A673 (cell line): ENCODE data around the gene RPH3AL. TPM values are rescaled to one million over a fixed set of nuclear protein-coding genes. Genes with fewer than 3 reads are reported as not detected.

Source experiments
- BruUV-seq: library from RNA; stranded (reverse); fragments of 400-500 nt; replicated peaks from 2 replicates; lab custom pipeline; 2021; lab: Mats Ljungman, UMichigan
- CTCF ChIA-PET: fragments of 300-600 bp; sonication (Branson Sonifier 250); formaldehyde crosslinking; loops from one replicate; lab custom pipeline; 2022; ENCODE audit warnings: antibody characterized with exemption; lab: Charles Lee
- POLR2A ChIA-PET: fragments of 300-600 bp; sonication (Branson Sonifier 250); formaldehyde crosslinking; loops from one replicate; lab custom pipeline; 2022; ENCODE audit warnings: antibody characterized with exemption; ENCODE audit not compliant: low non-redundant PET; lab: Charles Lee
- DNase-seq: peaks from one replicate; pipeline ENCODE4 v3.0.0-alpha.2; 2015; ENCODE audit warnings: low spot score
- H3K27ac ChIP-seq: fragments of 200-600 bp; sonication (generic); 2 replicates; pipeline ENCODE4 v1.5.1; 2016; ENCODE audit warnings: mixed run types, low read depth, mild to moderate bottlenecking, mixed read lengths, antibody characterized with exemption, low read length; ENCODE audit not compliant: poor library complexity, severe bottlenecking
- H3K27me3 ChIP-seq: fragments of 200-600 bp; sonication (generic); replicated peaks from 2 replicates; pipeline ENCODE4 v1.6.1; 2017; ENCODE audit warnings: mixed run types, low read depth, mild to moderate bottlenecking, mixed read lengths, antibody characterized with exemption, low read length; ENCODE audit not compliant: insufficient read depth, poor library complexity
- H3K36me3 ChIP-seq: fragments of 200-600 bp; sonication (generic); 2 replicates; pipeline ENCODE4 v1.6.1; 2016; ENCODE audit warnings: mixed run types, mild to moderate bottlenecking, mixed read lengths, antibody characterized with exemption, low read length; ENCODE audit not compliant: insufficient read depth, poor library complexity, severe bottlenecking
- H3K4me1 ChIP-seq: fragments of 200-600 bp; sonication (generic); 2 replicates; pipeline ENCODE4 v1.6.1; 2017; ENCODE audit warnings: mixed run types, mild to moderate bottlenecking, mixed read lengths, antibody characterized with exemption, low read length; ENCODE audit not compliant: insufficient read depth, poor library complexity, severe bottlenecking
- H3K4me3 ChIP-seq: fragments of 200-600 bp; sonication (generic); 2 replicates; pipeline ENCODE4 v1.5.1; 2016; ENCODE audit warnings: low read depth, mixed run types, mild to moderate bottlenecking, mixed read lengths, low read length; ENCODE audit not compliant: poor library complexity, severe bottlenecking
- H3K9me3 ChIP-seq: fragments of 200-600 bp; sonication (generic); 2 replicates; pipeline ENCODE4 v1.6.1; 2016; ENCODE audit warnings: mixed run types, low read depth, mild to moderate bottlenecking, mixed read lengths, antibody characterized with exemption, low read length; ENCODE audit not compliant: poor library complexity, severe bottlenecking
- CTCF ChIP-seq: fragments of 300-800, 200-600 bp; sonication (generic); conservative IDR thresholded peaks from 2 replicates; pipeline ENCODE4 v1.5.1; 2017; ENCODE audit warnings: low read depth, mild to moderate bottlenecking, antibody characterized with exemption, low read length, moderate library complexity, mixed read lengths
- EZH2 ChIP-seq: fragments of 200-600 bp; sonication (generic); IDR thresholded peaks from 2 replicates; pipeline ENCODE4 v1.6.1; 2017; ENCODE audit warnings: borderline replicate concordance, low read depth, mild to moderate bottlenecking, mixed read lengths, antibody characterized with exemption, low read length; ENCODE audit not compliant: poor library complexity, severe bottlenecking
- intact Hi-C: fragments of 100-400 bp; cut with micrococcal nuclease; formaldehyde crosslinking; loops from one replicate; pipeline ENCODE4 v1.10.0; 2022; ENCODE audit not compliant: unreplicated experiment
- total RNA-seq: library from RNA; stranded (reverse); gene quantifications from 2 replicates; pipeline ENCODE4 v1.2.3, GENCODE V29; 2021

The RPH3AL gene
- total RNA-seq, 1 experiment from 2014 or later = 0.82 TPM

- Histone ChIP-seq H3K36me3 (no peaks in the 10 kb centered on the region), H3K9me3 (no peaks in the 10 kb centered on the region), H3K27me3 (no peaks in the 10 kb centered on the region), H3K4me3 (no peak overlapping the region), H3K27ac (no peak overlapping the region), H3K4me1 (no peaks in the 10 kb centered on the region)
- ChIA-PET POLR2A (no interaction called here), CTCF (no interaction called here)
- TF ChIP-seq CTCF = no peak
- no peak for TF ChIP-seq EZH2
- no TSS peak for BruUV-seq
- intact Hi-C loops = no loop called here
- DNase-seq = peak; percentile 12
These were observed 85.6 kb downstream of the RPH3AL start for GRCh38 chr17:266701-267667.

GRCh38 chr17:266219-266618 is 86.4 kb downstream of the RPH3AL start:
- ChIA-PET CTCF (no interaction called here), POLR2A (interaction anchor here (0.5 kb wide), 1 partner anchor 112 kb away, joined by 12 read pairs; no protein-coding TSS in a partner anchor)
- intact Hi-C loops = no loop called here
- no TSS peak for BruUV-seq
- DNase-seq = no peak
- H3K9me3 ChIP-seq = no peaks in the 10 kb centered on the region
- H3K27me3 ChIP-seq = no peaks in the 10 kb centered on the region
- TF ChIP-seq EZH2 (no peak), CTCF (no peak)
- H3K27ac ChIP-seq = no peak overlapping the region
- no peak overlapping the region for H3K4me3 ChIP-seq
- H3K36me3 ChIP-seq = no peaks in the 10 kb centered on the region
- H3K4me1 ChIP-seq = no peaks in the 10 kb centered on the region

GRCh38 chr17:265718-266117 is 86.9 kb downstream of the RPH3AL start:
- H3K9me3 ChIP-seq = no peaks in the 10 kb centered on the region
- no peaks in the 10 kb centered on the region for H3K27me3 ChIP-seq
- no TSS peak for BruUV-seq
- TF ChIP-seq CTCF (no peak), EZH2 (no peak)
- intact Hi-C loops = no loop called here
- no peak for DNase-seq
- no peak overlapping the region for H3K27ac ChIP-seq
- no peaks in the 10 kb centered on the region for H3K36me3 ChIP-seq
- no peak overlapping the region for H3K4me3 ChIP-seq
- ChIA-PET POLR2A (interaction anchor here (0.5 kb wide), 1 partner anchor 113 kb away, joined by 12 read pairs; no protein-coding TSS in a partner anchor), CTCF (no interaction called here)
- no peaks in the 10 kb centered on the region for H3K4me1 ChIP-seq
